ENCODE data around the gene CIPC. TPM values are rescaled to one million over a fixed set of nuclear protein-coding genes. Genes with fewer than 3 reads are reported as not detected.

The CIPC gene
- total RNA-seq, 1 donor from 2014 or later = 9.7 TPM

- Mint-ChIP-seq H3K27ac (ENCODE audit: unreplicated experiment) (no peak overlapping the region), H3K27me3 (ENCODE audit: low read depth) (peaks cover 26% of the 10 kb centered on the region), H3K4me1 (ENCODE audit: low read depth) (peaks cover 12% of the 10 kb centered on the region), H3K9me3 (ENCODE audit: low read depth) (no peaks in the 10 kb centered on the region), H3K4me3 (ENCODE audit: unreplicated experiment) (no peak overlapping the region), H3K36me3 (ENCODE audit: low read depth) (no peaks in the 10 kb centered on the region)
- no peak for TF ChIP-seq CTCF (IDR thresholded peaks at IDR 0.05)
- no peak for DNase-seq (ENCODE audit: low spot score)
Observed at GRCh38 chr14:77153802-77154201, 55.7 kb downstream of the CIPC start.

- Mint-ChIP-seq H3K27me3 (ENCODE audit: low read depth) (peaks cover 22% of the 10 kb centered on the region), H3K36me3 (ENCODE audit: low read depth) (no peaks in the 10 kb centered on the region), H3K4me1 (ENCODE audit: low read depth) (peaks cover 14% of the 10 kb centered on the region), H3K4me3 (ENCODE audit: unreplicated experiment) (no peak overlapping the region), H3K27ac (ENCODE audit: unreplicated experiment) (no peak overlapping the region), H3K9me3 (ENCODE audit: low read depth) (no peaks in the 10 kb centered on the region)
- TF ChIP-seq CTCF (IDR thresholded peaks at IDR 0.05) = no peak
- no peak for DNase-seq (ENCODE audit: low spot score)
Observed at GRCh38 chr14:77154421-77154820, 56.4 kb downstream of the CIPC start.

- Mint-ChIP-seq H3K27ac (ENCODE audit: unreplicated experiment) (no peak overlapping the region), H3K4me3 (ENCODE audit: unreplicated experiment) (no peak overlapping the region), H3K9me3 (ENCODE audit: low read depth) (no peaks in the 10 kb centered on the region), H3K36me3 (ENCODE audit: low read depth) (no peaks in the 10 kb centered on the region), H3K27me3 (ENCODE audit: low read depth) (peaks cover 19% of the 10 kb centered on the region), H3K4me1 (ENCODE audit: low read depth) (peaks cover 14% of the 10 kb centered on the region)
- DNase-seq (ENCODE audit: low spot score) = no peak
- TF ChIP-seq CTCF (IDR thresholded peaks at IDR 0.05) = no peak
Observed at GRCh38 chr14:77155083-77155482, 57.0 kb downstream of the CIPC start.

GRCh38 chr14:77157740-77158139 is 59.7 kb downstream of the CIPC start:
- TF ChIP-seq CTCF (IDR thresholded peaks at IDR 0.05) = no peak
- Mint-ChIP-seq H3K9me3 (ENCODE audit: low read depth) (no peaks in the 10 kb centered on the region), H3K36me3 (ENCODE audit: low read depth) (no peaks in the 10 kb centered on the region), H3K4me1 (ENCODE audit: low read depth) (peaks cover 14% of the 10 kb centered on the region), H3K27ac (ENCODE audit: unreplicated experiment) (peak overlapping the region; percentile 8), H3K4me3 (ENCODE audit: unreplicated experiment) (no peak overlapping the region), H3K27me3 (ENCODE audit: low read depth) (peaks cover 35% of the 10 kb centered on the region)
- no peak for DNase-seq (ENCODE audit: low spot score)

GRCh38 chr14:77158175-77158881 is 60.3 kb downstream of the CIPC start:
- H3K36me3 Mint-ChIP-seq (ENCODE audit: low read depth) = no peaks in the 10 kb centered on the region
- no peak for TF ChIP-seq CTCF (IDR thresholded peaks at IDR 0.05)
- H3K4me1 Mint-ChIP-seq (ENCODE audit: low read depth) = peaks cover 14% of the 10 kb centered on the region
- DNase-seq (ENCODE audit: low spot score) = no peak
- H3K27me3 Mint-ChIP-seq (ENCODE audit: low read depth) = peaks cover 36% of the 10 kb centered on the region
- H3K27ac Mint-ChIP-seq (ENCODE audit: unreplicated experiment) = peak overlapping the region; percentile 71
- no peak overlapping the region for H3K4me3 Mint-ChIP-seq (ENCODE audit: unreplicated experiment)
- H3K9me3 Mint-ChIP-seq (ENCODE audit: low read depth) = no peaks in the 10 kb centered on the region
